Endodermal cell (in vitro differentiated cells): ENCODE results near the gene SEC14L1. TPM values are rescaled to one million over a fixed set of nuclear protein-coding genes. Genes with fewer than 3 reads are reported as not detected.

Experiments
- DNase-seq: peaks from one replicate; pipeline ENCODE4 v3.0.0-alpha.2; 2017
- H3K27ac ChIP-seq: 2 replicates; pipeline ENCODE4 v1.5.1; 2013; ENCODE audit warnings: mild to moderate bottlenecking, low read depth, low read length, moderate library complexity
- H3K27me3 ChIP-seq: 2 replicates; pipeline ENCODE4 v1.6.1; 2013; ENCODE audit warnings: mild to moderate bottlenecking, low read length, moderate library complexity; ENCODE audit not compliant: insufficient read depth, control insufficient read depth, poor library complexity, severe bottlenecking
- H3K36me3 ChIP-seq: 2 replicates; pipeline ENCODE4 v1.7.0; 2013; ENCODE audit warnings: mild to moderate bottlenecking, low read length, moderate library complexity; ENCODE audit not compliant: control insufficient read depth, insufficient read depth
- H3K4me1 ChIP-seq: one replicate; pipeline ENCODE4 v1.7.0; 2013; ENCODE audit warnings: low read length; ENCODE audit not compliant: control insufficient read depth, insufficient read depth
- H3K4me3 ChIP-seq: 2 replicates; pipeline ENCODE4 v1.5.1; 2013; ENCODE audit warnings: mild to moderate bottlenecking, low read length, moderate library complexity
- H3K9ac ChIP-seq: 2 replicates; pipeline ENCODE4 v1.6.1; 2013; ENCODE audit warnings: mild to moderate bottlenecking, low read length, moderate library complexity; ENCODE audit not compliant: poor library complexity, severe bottlenecking; ENCODE audit errors: extremely low read depth
- H3K9me3 ChIP-seq: 2 replicates; pipeline ENCODE4 v1.6.1; 2013; ENCODE audit warnings: mild to moderate bottlenecking, low read length, moderate library complexity; ENCODE audit not compliant: control insufficient read depth
- H3K27ac Mint-ChIP-seq: 2 replicates; pipeline ENCODE4 v1.8.0; 2020; ENCODE audit warnings: mixed read lengths
- H3K27me3 Mint-ChIP-seq: 2 replicates; pipeline ENCODE4 v1.8.0; 2021; ENCODE audit warnings: mild to moderate bottlenecking, mixed read lengths; ENCODE audit not compliant: insufficient read depth
- H3K36me3 Mint-ChIP-seq: 2 replicates; pipeline ENCODE4 v1.8.0; 2020; ENCODE audit warnings: low read depth, mixed read lengths
- H3K4me1 Mint-ChIP-seq: 2 replicates; pipeline ENCODE4 v1.8.0; 2020; ENCODE audit warnings: mixed read lengths
- H3K4me3 Mint-ChIP-seq: 2 replicates; pipeline ENCODE4 v1.8.0; 2020; ENCODE audit warnings: mild to moderate bottlenecking, moderate library complexity, mixed read lengths
- H3K9me3 Mint-ChIP-seq: 2 replicates; pipeline ENCODE4 v1.8.0; 2020; ENCODE audit warnings: mild to moderate bottlenecking, mixed read lengths
- CTCF ChIP-seq: fragments of 200-600 bp; sonication (generic); conservative IDR thresholded peaks from 2 replicates; pipeline ENCODE4 v1.5.0; 2021; ENCODE audit warnings: antibody characterized with exemption, mild to moderate bottlenecking
- WGBS, 2 experiments: methylation state at CpG; one replicate each; pipeline versions ENCODE4 v1.1.5 to v1.1.7; 2013; ENCODE audit warnings: missing lambda C conversion rate in 2 of 2, mixed read lengths in 1 of 2; ENCODE audit not compliant: insufficient coverage in 1 of 2, insufficient read length in 1 of 2; 5-methylcytosine and 5-hydroxymethylcytosine counted together
- total RNA-seq, 2 donors: library from RNA; stranded (reverse); fragmentation: NEBNext Ultra II Directional in 1 of 2; extraction: Animal tissue kit (Norgen Biotek cat#: 25700) in 1 of 2; gene quantifications; 2 replicates in 1 of 2; 3 replicates in 1 of 2; pipeline ENCODE4 v1.2.1, GENCODE V29; 2021

Gene SEC14L1
- total RNA-seq, 2 donors from 2014 or later: 77.0 to 87.4 TPM

- Mint-ChIP-seq H3K4me1 (no peaks in the 10 kb centered on the region), H3K36me3 (peaks cover 52% of the 10 kb centered on the region), H3K9me3 (no peaks in the 10 kb centered on the region), H3K4me3 (no peak overlapping the region), H3K27me3 (no peaks in the 10 kb centered on the region), H3K27ac (no peak overlapping the region)
- no peak overlapping the region for H3K4me3 ChIP-seq
- H3K4me1 ChIP-seq: no peaks in the 10 kb centered on the region
- WGBS, 2 experiments: 93 to 94% methylated on average over 8 to 11 of the region's 11 CpGs
- TF ChIP-seq CTCF: no peak
- peak overlapping the region; percentile 66 for H3K27ac ChIP-seq
- DNase-seq: no peak
- no peaks in the 10 kb centered on the region for H3K27me3 ChIP-seq
- H3K36me3 ChIP-seq: peaks cover 41% of the 10 kb centered on the region
- no peaks in the 10 kb centered on the region for H3K9me3 ChIP-seq
- H3K9ac ChIP-seq: no peak overlapping the region
Observed at GRCh38 chr17:77191244-77191643, 50.5 kb downstream of the SEC14L1 start.

- no peaks in the 10 kb centered on the region for H3K9me3 ChIP-seq
- WGBS, 2 experiments: 86 to 94% methylated on average over 2 to 3 of the region's 3 CpGs
- Mint-ChIP-seq H3K36me3 (peaks cover 70% of the 10 kb centered on the region), H3K27me3 (no peaks in the 10 kb centered on the region), H3K4me1 (no peaks in the 10 kb centered on the region), H3K27ac (no peak overlapping the region), H3K9me3 (no peaks in the 10 kb centered on the region), H3K4me3 (no peak overlapping the region)
- TF ChIP-seq CTCF: no peak
- DNase-seq: no peak
- no peak overlapping the region for H3K9ac ChIP-seq
- H3K4me1 ChIP-seq: no peaks in the 10 kb centered on the region
- H3K36me3 ChIP-seq: peaks cover 61% of the 10 kb centered on the region
- H3K27me3 ChIP-seq: no peaks in the 10 kb centered on the region
- no peak overlapping the region for H3K4me3 ChIP-seq
- no peak overlapping the region for H3K27ac ChIP-seq
Observed at GRCh38 chr17:77193653-77194052, 52.9 kb downstream of the SEC14L1 start.

- DNase-seq: no peak
- Histone ChIP-seq H3K9me3 (no peaks in the 10 kb centered on the region), H3K4me1 (no peaks in the 10 kb centered on the region), H3K27ac (no peak overlapping the region), H3K36me3 (peaks cover 63% of the 10 kb centered on the region), H3K4me3 (no peak overlapping the region), H3K27me3 (no peaks in the 10 kb centered on the region), H3K9ac (no peak overlapping the region)
- H3K4me1 Mint-ChIP-seq: no peaks in the 10 kb centered on the region
- WGBS, 2 experiments: 90 to 94% methylated on average over 3 to 7 of the region's 7 CpGs
- H3K4me3 Mint-ChIP-seq: no peak overlapping the region
- no peak overlapping the region for H3K27ac Mint-ChIP-seq
- TF ChIP-seq CTCF: no peak
- H3K9me3 Mint-ChIP-seq: no peaks in the 10 kb centered on the region
- no peaks in the 10 kb centered on the region for H3K27me3 Mint-ChIP-seq
- H3K36me3 Mint-ChIP-seq: peaks cover 76% of the 10 kb centered on the region
Observed at GRCh38 chr17:77194179-77194578, 53.4 kb downstream of the SEC14L1 start.
